ENCODE data around the gene SSRP1. TPM values are rescaled to one million over a fixed set of nuclear protein-coding genes. Genes with fewer than 3 reads are reported as not detected.

SSRP1 gene
- total and polyA plus RNA-seq, 2 of the 13 experiments (the other 11 are each of a cell fraction or from before 2014, with no cell fraction given): 93.6 to 129 TPM

- no peak for ATAC-seq
- Histone ChIP-seq H3K27ac (ENCODE audit: extremely low read length, insufficient read depth, low read length) (peak overlapping the region; percentile 22), H3K36me3 (replicated peaks in 1 of 2; ENCODE audit: control insufficient read depth in 1 of 2, insufficient read depth in 2 of 2, low read length in 2 of 2) (peaks cover 20 to 35% of the 10 kb centered on the region in 2 experiments; a peak in 4 of 5 replicates), H4K20me1 (ENCODE audit: insufficient read depth, low read length) (peaks cover 17% of the 10 kb centered on the region; the same call in 1 of the 2 replicates), H3K4me3 (replicated peaks in 1 of 3; ENCODE audit: insufficient read depth in 1 of 3, low read depth in 2 of 3, low read length in 3 of 3) (no peak overlapping the region; a peak in 1 of 6 replicates), H2AFZ (ENCODE audit: low read length) (no peak overlapping the region), H3K9me3 (ENCODE audit: low read length) (no peaks in the 10 kb centered on the region), H3K4me1 (ENCODE audit: insufficient read depth, low read length) (peaks cover 49% of the 10 kb centered on the region), H3K4me2 (ENCODE audit: low read depth, low read length) (peak overlapping the region; percentile 86), H3K27me3 (ENCODE audit: control insufficient read depth in 1 of 2, insufficient read depth in 2 of 2, low read length in 2 of 2) (no peaks in the 10 kb centered on the region; a peak in 1 of 5 replicates), H3K79me2 (ENCODE audit: insufficient read depth, low read length) (peaks cover 12% of the 10 kb centered on the region), H3K9ac (ENCODE audit: insufficient read depth, low read depth, low read length) (no peak overlapping the region)
- WGBS (ENCODE audit: low lambda C conversion rate): 49% methylated on average over 6 of the region's 6 CpGs
- DNase-seq (ENCODE audit: low spot score): no peak
- intact Hi-C loops (cut with micrococcal nuclease; ENCODE audit: unreplicated experiment) (no loop called here), in situ Hi-C loops (cut with HindIII; ENCODE audit: extremely low pct_ligation_motif_present, low pct_unique_long_range_greater_than_20kb) (no loop called here)
- ChIA-PET POLR2A (interaction anchor here (1.7 to 2.8 kb wide), 4 partner anchors 8 to 14 kb away, joined by 4 to 38 read pairs (median 8); partner anchors contain the start of gene SSRP1), CTCF (ENCODE audit: low intra/inter-chr PET ratio, low total read pairs) (no interaction called here)
- no TSS peak for BruUV-seq (replicated peaks)
- FAIRE-seq: no peak
- TF ChIP-seq PATZ1 (CRISPR knock-in tag; IDR thresholded peaks at IDR 0.05) (peak; percentile 2; the same call in 1 of the 2 replicates), MAFK (conservative IDR thresholded peaks at IDR 0.05 in 1 of 2, IDR thresholded peaks at IDR 0.05 in 1 of 2; ENCODE audit: low read length in 2 of 2) (no peak), ZBTB33 (CRISPR knock-in tag; IDR thresholded peaks at IDR 0.05) (no peak), GATAD2A (CRISPR knock-in tag; IDR thresholded peaks at IDR 0.05) (0 out of 2 replicates have a peak, but pooled peaks have one; percentile 6), KLF11 (CRISPR knock-in tag; IDR thresholded peaks at IDR 0.05) (no peak), ZNF12 (CRISPR knock-in tag; IDR thresholded peaks at IDR 0.05) (no peak), ZNF331 (CRISPR knock-in tag; IDR thresholded peaks at IDR 0.05) (no peak), CHD4 (IDR thresholded peaks at IDR 0.05; ENCODE audit: borderline replicate concordance, low read length) (no peak), HOXA5 (CRISPR knock-in tag; IDR thresholded peaks at IDR 0.05) (no peak), ZNF780A (CRISPR knock-in tag; IDR thresholded peaks at IDR 0.05) (no peak), TCF7L2 (IDR thresholded peaks at IDR 0.05; ENCODE audit: low read depth, low read length) (no peak), ZNF512B (CRISPR knock-in tag; IDR thresholded peaks at IDR 0.05; ENCODE audit: borderline replicate concordance) (no peak), ZNF292 (CRISPR knock-in tag; IDR thresholded peaks at IDR 0.05; ENCODE audit: borderline replicate concordance, low read depth) (no peak)
- TF ChIP-seq, protein P1, sequence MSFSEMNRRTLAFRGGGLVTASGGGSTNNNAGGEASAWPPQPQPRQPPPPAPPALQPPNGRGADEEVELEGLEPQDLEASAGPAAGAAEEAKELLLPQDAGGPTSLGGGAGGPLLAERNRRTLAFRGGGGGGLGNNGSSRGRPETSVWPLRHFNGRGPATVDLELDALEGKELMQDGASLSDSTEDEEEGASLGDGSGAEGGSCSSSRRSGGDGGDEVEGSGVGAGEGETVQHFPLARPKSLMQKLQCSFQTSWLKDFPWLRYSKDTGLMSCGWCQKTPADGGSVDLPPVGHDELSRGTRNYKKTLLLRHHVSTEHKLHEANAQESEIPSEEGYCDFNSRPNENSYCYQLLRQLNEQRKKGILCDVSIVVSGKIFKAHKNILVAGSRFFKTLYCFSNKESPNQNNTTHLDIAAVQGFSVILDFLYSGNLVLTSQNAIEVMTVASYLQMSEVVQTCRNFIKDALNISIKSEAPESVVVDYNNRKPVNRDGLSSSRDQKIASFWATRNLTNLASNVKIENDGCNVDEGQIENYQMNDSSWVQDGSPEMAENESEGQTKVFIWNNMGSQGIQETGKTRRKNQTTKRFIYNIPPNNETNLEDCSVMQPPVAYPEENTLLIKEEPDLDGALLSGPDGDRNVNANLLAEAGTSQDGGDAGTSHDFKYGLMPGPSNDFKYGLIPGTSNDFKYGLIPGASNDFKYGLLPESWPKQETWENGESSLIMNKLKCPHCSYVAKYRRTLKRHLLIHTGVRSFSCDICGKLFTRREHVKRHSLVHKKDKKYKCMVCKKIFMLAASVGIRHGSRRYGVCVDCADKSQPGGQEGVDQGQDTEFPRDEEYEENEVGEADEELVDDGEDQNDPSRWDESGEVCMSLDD (CRISPR knock-in tag; IDR thresholded peaks at IDR 0.05; ENCODE audit: borderline replicate concordance): no peak
Measured at GRCh38 chr11:57321388-57322255, 14.1 kb downstream of the SSRP1 start.

Measured in HepG2 (cell line).